Measurements from ENCODE around the gene CLINT1.
"Not testable (repeated sequence)": the region's sequence is repeated elsewhere in the genome, so short reads cannot be mapped to it uniquely, and the experiment has no call there.

Gene CLINT1

DNA sequence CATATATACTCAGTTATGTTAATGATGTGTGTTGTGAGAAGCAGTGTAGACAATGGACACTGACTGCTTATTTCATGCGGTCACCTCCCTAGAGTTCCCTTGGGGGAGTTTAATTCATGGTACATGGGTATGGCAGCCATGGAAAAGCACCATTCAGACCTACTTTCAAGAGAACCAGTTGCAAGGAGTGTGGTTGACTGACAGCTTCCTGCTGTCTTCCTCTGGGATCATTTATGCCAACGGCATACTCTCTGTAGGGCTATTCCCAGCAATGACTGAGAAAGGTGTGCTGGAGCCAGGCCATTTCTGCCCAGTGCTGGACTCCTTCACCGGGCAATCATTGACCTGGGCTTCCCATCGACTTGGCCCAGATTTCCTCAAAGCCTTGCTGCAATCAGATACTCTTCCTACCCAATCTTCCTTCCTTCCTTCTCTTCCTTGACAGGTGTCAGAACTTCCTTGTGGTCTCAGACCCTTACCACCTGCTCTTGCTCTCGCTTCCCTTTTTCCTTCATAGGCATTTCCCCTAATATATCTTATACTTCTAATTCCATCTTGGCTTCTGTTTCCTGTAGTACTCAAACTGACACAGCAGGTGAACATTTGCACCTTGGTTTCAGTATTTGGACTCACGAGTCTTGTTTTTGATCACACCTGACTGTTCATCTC is 3.4 kb upstream of the CLINT1 start:
- DNase-seq, result no peak

- no peak for DNase-seq
Observed at GRCh38 chr5:157860898-157861890, 2.2 kb upstream of the CLINT1 start.

DNA sequence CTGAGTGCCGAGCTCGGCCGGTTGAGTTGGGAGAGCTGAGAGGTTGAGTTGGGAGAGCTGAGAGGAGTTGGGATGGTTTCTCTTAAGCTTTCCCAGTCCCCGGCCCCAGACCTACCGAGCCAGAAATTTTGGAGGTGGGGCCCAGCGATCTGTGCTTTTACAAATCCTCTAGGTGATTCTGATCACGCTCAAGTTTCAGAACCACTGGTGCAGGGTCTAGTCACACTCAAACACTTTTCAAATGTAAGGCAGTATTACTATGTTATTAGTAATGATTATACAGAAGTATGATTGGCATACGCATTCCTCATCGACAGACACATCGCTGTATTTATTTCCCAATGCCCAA is 256 bp upstream of the CLINT1 start:
- DNase-seq, result no peak

DNA sequence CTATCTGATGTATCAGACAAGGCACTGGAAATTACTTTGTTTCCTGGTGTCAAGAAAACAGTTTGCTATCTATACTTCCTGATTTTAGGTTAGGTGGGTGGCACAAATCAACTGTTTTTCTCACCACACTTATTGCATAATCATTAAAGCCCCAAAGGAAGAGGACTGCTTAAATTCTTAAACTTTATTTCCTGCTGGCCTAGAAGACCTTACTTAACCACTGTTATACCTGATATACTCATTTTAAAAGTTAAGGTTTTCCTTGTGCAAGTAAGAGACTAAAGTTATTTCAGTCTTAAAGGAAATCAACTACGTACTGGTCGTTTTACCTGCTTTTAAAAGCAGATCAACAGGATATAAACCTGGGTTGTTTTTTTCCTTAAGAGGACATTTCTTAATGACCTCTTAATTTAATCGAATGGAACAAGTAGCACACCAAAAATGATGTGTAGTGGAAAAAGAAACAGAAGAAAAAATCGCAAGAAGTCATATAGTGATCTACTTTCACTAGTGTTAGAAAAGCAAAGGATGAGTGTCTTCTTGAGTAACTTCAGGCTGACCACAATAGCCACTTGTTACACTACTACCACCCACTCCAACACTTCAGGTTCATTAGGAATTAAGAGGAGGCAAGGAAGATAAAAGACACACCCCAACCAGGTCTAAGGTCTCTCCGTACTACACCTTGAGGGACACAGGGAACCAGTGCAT is 974 bp downstream of the CLINT1 start:
- peak; percentile 85 to 92 for DNase-seq

GRCh38 chr5:157855404-157855994 is 3.4 kb downstream of the CLINT1 start:
- DNase-seq, result peak; percentile 29 to 53

- not testable (repeated sequence) for DNase-seq
Observed at GRCh38 chr5:157853365-157853764, 5.6 kb downstream of the CLINT1 start.

- no peak for DNase-seq
Observed at GRCh38 chr5:157845914-157846598, 12.9 kb downstream of the CLINT1 start.

GRCh38 chr5:157842787-157843186 is 16.2 kb downstream of the CLINT1 start:
- no peak for DNase-seq

- DNase-seq, result no peak
Observed at GRCh38 chr5:157842185-157842584, 16.8 kb downstream of the CLINT1 start.

- no peak for DNase-seq
Observed at GRCh38 chr5:157839157-157839795, 19.7 kb downstream of the CLINT1 start.

GRCh38 chr5:157836121-157836753 is 22.7 kb downstream of the CLINT1 start:
- no peak for DNase-seq

DNA sequence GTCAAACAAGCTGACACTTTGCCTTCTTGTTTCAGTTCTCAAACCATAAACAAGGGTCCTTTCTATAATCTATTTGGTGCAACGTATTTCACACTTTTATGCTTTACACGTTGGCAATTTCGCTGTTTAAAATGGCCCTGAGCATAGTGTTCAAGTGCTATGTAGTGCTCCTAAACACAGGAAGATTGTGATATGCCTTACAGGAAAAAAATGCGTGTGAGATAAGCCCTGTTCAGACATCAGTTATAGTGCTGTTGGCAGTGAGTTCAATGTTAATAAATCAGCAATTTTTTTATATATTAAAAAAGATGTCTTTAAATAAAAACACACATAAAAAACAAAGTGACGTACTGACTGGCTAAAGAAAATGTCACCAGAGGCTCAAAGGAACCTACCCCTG is 23.9 kb downstream of the CLINT1 start:
- no peak for DNase-seq

GRCh38 chr5:157828944-157829639 is 29.9 kb downstream of the CLINT1 start:
- DNase-seq, result no peak

GRCh38 chr5:157828105-157828943 is 30.6 kb downstream of the CLINT1 start:
- DNase-seq, result no peak

DNA sequence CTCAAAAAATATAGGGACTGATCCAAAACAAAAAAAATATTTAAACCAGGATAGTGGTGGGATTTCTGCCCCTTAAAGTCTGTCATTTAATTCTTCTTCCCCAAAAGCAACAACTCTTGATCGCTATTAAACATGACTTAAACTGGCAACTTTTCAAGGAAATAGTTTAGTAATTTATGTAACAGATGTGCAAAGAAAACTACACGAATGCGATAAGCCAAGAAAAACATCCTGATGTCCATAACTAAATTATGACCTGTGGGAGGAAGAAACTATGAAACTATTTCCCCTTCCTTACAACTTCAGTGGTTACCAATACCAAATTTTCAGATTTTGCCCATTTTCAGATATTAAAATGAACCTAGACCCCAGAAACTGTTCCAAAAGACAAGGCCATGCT is 31.5 kb downstream of the CLINT1 start:
- no peak for DNase-seq

DNA sequence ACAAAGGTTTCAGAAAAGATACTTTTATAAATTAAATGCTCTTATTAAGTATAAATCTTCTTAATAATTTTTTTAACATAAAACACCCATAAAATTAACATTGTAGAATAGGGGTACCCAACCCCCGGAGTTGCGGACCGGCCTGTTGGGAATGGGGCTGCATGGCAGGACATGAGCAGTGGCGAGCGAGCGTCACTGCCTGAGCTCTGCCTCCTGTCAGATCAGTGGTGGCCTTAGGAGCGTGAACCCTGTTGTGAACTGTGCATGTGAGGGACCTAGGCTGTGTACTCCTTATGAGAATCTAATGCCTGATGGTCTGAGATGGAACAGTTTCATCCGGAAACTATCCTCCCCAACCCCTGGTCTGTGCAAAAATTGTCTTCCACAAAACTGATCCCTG is 35.3 kb downstream of the CLINT1 start:
- DNase-seq, result no peak

- DNase-seq, result no peak
Observed at GRCh38 chr5:157821822-157822622, 36.9 kb downstream of the CLINT1 start.

GRCh38 chr5:157821405-157821804 is 37.5 kb downstream of the CLINT1 start:
- DNase-seq, result no peak

All from AML-193 (cell line).